Hematopoietic multipotent progenitor cell treated with erythropoietin and hydrocortisone succinate and interleukin-3 and kit ligand, for 6 days (in vitro differentiated cells): Measurements from ENCODE around the gene TTC12.
"Not testable (repeated sequence)": the region's sequence is repeated elsewhere in the genome, so short reads cannot be mapped to it uniquely, and the experiment has no call there.

Experiments used
- DNase-seq: peaks from one replicate; pipeline ENCODE4 v3.0.0-alpha.2; 2015

The TTC12 gene

DNA sequence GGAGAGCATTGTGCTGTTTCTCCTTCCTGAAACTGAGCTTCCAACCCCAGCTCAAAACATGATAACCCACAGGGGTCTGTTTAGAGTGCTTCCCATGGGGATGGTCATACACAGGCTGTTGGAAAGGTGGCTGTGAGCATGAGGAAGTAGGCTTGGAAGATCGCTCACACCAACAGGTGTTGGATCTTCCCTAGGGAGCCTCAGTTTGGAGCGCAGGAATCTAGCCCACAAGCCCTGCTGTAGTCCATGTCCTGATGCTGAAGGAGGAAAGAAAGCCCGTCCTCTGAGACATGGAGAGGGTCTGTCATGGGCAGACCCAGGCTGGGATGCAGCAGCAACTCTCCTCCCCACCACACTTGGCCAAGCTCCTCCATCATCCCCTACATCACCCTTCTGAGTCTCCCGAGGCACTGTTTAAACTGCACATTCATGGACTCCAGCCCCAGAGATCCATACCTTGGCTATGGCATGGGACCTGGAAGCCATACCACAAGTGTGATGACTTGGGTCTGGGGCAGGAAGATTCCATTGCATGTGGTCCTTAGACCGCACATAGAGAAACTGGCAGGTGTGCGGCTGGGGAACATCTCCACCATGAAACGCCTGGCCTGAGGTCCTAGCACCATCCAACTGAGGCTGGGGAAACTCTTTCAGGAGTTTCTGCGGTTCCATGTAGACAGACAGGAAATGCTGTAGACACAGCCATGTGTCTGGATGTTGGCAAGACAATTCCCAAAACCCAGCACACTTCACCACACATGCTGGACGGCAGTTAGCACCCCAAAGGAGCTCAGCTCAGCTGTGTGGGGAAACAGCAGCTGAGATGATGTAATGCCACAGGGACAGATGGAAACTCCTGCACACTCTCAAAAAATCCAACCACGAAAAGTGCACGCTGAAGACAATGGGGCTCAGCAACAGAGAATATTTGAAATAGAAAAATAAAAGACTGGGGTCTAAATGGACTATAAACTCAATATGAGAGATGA is 27.6 kb upstream of the TTC12 start:
- no peak for DNase-seq

DNA sequence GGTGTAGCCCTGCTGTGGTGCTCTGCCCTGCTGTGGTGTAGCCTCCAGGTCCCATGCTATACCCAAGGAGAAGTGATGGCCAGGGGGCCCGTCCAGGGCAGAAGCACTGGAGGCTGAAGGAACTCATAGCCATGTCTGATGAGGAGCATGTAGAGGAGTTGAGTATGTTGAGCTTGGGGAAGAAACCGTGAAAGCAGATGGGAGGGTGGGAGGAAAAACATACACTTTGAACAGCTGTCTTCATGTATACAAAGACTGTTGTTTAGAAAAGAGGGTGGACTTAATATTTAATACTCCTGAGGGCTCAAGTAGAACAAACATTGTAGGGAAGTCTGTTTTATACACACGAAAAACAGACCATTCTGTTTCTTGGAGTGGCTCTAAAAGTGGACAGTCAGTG is 26.6 kb upstream of the TTC12 start:
- DNase-seq = no peak

- DNase-seq = no peak
These were observed 26.0 kb upstream of the TTC12 start for GRCh38 chr11:113288286-113288863.

DNA sequence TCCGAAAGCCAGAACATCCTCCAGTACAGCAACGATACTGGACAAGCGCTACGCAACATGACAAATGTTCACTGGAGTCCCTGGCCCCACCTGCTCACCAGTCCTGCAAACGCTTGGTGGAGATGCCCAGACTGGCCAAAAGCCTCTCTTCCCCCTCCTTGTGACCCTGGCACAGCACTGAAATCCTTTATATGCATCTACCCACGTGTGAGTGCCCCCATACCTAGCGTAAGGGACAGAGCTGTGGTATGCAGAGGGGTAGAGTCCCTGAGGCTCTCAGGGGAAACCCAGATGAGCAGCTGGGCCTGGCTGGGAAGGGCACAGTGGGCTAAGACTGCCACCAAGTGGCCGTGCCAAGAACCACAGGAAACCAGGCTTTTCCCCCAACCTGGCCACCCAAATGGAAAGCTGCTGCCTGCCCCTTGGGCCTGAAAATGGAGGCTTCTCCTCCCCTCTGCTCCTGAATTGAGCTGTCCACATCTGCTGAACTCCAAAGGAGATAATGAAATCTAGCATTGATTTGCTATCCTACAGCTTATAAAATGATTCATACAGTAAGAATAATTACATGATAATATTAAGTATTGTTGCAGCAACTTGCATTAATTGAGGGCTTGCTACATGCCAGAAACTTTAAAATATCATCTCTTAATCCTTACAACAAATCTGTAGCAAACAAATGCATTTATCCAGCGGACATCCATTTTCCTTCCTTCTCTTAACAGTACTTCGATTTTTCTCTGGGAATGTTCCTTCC is 24.8 kb upstream of the TTC12 start:
- DNase-seq = peak; percentile 73

GRCh38 chr11:113293936-113294335 is 20.4 kb upstream of the TTC12 start:
- DNase-seq = no peak

- DNase-seq = no peak
These were observed 18.4 kb upstream of the TTC12 start for GRCh38 chr11:113295993-113296392.

GRCh38 chr11:113296447-113297205 is 17.8 kb upstream of the TTC12 start:
- DNase-seq = no peak

- not testable (repeated sequence) for DNase-seq
These were observed 15.9 kb upstream of the TTC12 start for GRCh38 chr11:113298496-113298895.

GRCh38 chr11:113304916-113305315 is 9.5 kb upstream of the TTC12 start:
- no peak for DNase-seq

DNA sequence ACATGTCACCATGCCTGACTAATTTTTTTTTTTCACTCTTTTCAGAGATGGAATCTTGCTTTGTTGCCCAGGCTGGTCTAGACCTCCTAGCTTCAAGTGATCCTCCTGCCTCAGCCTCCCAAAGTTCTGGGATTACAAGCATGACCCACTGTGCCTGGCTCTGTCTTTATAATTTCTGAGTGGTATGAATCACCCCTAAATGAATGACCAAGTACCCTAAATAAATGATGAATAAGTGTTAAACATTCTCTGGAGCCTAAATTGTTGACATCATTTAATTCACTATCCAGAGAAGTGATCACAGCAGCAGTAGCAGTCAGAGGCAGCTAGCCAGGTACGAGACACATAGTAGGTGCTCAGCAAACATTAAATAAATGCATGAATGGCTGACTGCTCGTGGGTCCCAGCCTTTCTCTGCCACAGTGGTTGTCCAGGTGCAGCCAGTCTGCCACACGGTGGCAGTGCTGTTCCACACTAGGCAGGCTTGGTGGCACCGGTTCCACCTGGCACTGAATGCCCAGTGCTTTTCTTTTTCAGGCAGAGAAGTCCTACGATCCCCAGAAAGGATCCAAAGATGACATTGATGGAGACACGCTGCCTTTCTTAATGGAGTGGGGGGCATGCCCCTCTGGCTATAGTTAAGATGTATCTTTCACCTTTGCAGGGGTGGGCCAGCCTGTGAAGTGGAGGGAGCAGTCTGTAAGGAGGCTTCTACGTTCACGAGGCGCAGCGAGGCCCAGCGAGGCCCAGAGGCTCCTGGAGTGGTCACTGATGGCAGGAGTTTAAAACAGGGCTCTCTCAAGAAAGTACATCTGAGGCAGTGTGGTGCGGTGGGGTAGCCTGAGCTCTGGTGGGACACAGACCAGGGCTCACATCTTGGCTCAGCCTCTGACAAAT is 8.7 kb upstream of the TTC12 start:
- peak; percentile 80 for DNase-seq

DNA sequence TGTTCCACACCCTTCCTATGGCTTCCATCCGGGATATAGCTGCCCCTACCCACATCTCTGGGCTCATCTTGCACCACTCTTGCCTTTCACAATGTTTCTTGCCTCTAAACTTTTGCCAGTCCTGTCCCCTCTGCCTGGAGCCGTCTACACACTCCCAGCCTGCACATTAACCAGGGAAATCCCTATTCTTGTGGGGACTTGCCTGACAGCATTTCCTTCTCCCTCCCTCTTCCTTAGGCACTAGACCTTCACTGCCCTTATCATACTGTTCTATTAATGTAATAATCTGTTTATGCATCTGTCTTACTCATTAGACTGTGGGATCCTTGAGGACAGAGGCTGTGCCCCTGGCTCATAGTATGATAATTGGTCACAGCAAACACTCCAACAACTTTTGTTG is 5.8 kb upstream of the TTC12 start:
- no peak for DNase-seq

- DNase-seq = no peak
These were observed 2.8 kb upstream of the TTC12 start for GRCh38 chr11:113311536-113311935.

DNA sequence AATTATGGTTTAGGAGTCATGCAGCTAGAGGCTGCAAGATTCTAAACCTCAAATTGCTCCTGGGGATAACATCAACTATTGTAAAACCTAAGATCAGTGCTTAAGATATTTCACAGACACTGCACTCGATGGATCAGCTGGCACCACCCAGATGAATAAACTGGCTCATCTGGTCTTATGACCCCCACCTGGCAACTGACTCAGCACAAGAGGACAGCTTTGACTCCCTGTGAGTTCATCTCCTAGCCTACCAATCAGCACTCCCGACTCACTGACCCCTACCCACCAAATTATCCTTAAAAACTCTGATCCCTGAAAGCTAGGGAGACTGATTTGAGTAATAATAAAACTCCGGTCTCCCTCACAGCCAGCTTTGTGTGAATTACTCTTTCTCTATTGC is 782 bp upstream of the TTC12 start:
- no peak for DNase-seq

DNA sequence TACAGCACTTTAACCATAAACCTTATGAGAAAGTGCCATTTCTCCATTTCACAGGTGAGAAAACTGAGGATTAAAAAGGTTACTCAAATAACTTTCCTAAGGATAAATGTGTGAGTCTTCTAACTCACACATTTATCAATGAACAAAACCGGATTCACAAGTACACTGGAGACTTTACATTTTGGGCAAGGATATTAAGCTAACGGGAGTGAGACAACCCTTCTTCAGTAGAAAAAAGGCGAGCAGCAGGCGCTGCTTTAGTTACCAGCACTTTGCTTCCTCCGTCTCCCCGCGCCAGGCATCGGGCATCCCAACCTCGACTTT is 356 bp upstream of the TTC12 start:
- no peak for DNase-seq

DNA sequence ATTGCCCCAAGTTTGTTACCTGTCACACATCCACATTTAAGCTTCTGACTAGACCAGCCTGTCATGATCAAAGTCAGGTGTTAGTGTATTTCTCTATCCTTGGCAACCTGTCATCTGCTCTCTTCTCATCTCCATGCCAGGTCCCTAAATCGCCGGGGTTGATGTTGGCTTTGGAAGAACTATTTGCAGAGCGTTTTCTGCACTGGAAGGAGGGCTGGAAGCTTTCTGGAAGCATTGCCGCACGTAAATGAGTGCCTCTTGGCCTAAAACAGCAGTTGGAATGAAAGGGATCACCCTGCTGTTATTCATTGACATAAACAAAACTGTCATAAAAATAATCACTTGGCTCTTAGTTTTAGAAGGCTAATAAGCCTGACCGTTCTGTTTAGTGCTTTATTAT is 1.4 kb downstream of the TTC12 start:
- DNase-seq = no peak

- DNase-seq = no peak
These were observed 1.9 kb downstream of the TTC12 start for GRCh38 chr11:113316256-113316655.

DNA sequence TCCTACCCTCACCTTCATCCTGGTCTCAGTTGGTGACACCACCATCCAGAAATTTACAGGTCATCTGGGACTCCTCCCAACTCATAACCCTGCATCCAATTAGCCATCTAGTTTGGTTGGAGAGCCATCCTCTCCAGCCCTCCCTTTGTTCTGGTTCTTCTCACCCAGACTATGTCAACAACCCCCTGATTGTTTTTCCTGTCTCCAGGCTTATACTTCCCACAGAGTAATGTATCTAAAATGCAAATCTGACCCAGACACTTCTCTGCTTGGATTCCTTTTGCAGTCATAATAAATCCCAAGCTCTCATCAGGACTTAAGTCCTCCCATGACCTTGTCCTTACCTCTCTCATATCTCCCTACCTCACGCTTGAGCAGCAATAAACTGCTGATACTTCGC is 3.0 kb downstream of the TTC12 start:
- DNase-seq = no peak

DNA sequence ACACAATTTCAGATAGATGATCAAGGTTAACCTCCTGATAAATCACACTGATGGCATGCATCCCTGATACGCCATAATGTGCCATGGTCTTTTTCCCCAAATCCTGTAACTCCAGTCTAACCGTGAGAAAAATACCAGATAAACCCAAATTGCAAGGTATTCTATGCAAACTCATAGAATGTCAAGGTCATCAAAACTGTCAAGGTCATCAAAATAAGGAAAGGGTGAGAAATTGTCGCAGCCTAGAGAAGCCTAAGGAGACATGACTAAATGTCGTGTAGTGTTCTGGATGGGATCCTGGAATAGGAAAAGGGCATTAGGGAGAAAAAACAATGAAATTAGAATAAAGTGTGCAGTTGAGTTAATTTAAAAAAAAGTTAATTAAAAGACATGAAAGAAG is 4.7 kb downstream of the TTC12 start:
- DNase-seq = no peak

DNA sequence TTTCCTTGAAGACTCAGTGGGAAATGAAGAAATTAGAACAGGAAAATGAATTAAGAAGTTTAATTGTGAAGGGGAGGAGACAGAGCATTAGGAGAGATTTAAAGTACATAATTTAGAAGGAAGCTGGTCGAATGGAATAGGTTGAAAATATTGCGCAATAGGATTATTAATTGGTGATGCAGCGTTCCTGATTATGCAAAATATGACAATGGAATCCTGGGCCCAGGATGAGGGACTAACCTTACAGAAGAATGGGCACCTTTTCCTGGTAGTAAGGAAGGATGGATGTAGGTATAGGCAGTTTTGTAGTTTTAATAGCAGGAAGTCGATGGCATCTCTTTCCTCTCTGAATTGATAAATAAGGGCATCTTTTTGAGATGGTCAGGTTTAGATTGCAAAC is 7.8 kb downstream of the TTC12 start:
- no peak for DNase-seq

- DNase-seq = no peak
These were observed 9.9 kb downstream of the TTC12 start for GRCh38 chr11:113324250-113324649.

- DNase-seq = no peak
These were observed 15.3 kb downstream of the TTC12 start for GRCh38 chr11:113329725-113330124.

- DNase-seq = no peak
These were observed 17.1 kb downstream of the TTC12 start for GRCh38 chr11:113331441-113331840.
